Measurements from ENCODE around the gene EMP1.

GRCh38 chr12:13195250-13195649, 1.3 kb upstream of the EMP1 start:
- TF ChIP-seq CTCF (IDR thresholded peaks at IDR 0.05 in 4 of 5, conservative IDR thresholded peaks at IDR 0.05 in 1 of 5) (no peak), POLR2A (IDR thresholded peaks at IDR 0.05) (no peak)
